H9 (cell line): ENCODE data around the gene NHS. TPM values are rescaled to one million over a fixed set of nuclear protein-coding genes. Genes with fewer than 3 reads are reported as not detected.

Experiments
- DNase-seq: peaks from one replicate; pipeline ENCODE4 v3.0.0-alpha.2; 2017
- H2AFZ ChIP-seq: one replicate; pipeline ENCODE4 v1.6.1; 2013; ENCODE audit warnings: mild to moderate bottlenecking, low read length, control low read depth, moderate library complexity
- H2AK5ac ChIP-seq: 2 replicates; pipeline ENCODE4 v1.6.1; 2013; ENCODE audit warnings: low read length, control low read depth, mixed read lengths; ENCODE audit not compliant: insufficient read length
- H2BK120ac ChIP-seq: one replicate; pipeline ENCODE4 v1.6.1; 2013; ENCODE audit warnings: low read depth, mild to moderate bottlenecking, low read length, control low read depth, inconsistent platforms; ENCODE audit not compliant: poor library complexity, severe bottlenecking
- H2BK12ac ChIP-seq: 2 replicates; pipeline ENCODE4 v1.6.1; 2013; ENCODE audit warnings: low read length, control low read depth, mixed read lengths, low read depth; ENCODE audit not compliant: insufficient read length
- H2BK15ac ChIP-seq: 2 replicates; pipeline ENCODE4 v1.6.1; 2013; ENCODE audit warnings: low read depth, low read length, control low read depth
- H2BK20ac ChIP-seq: one replicate; pipeline ENCODE4 v1.6.1; 2013; ENCODE audit warnings: low read depth, mild to moderate bottlenecking, low read length, control low read depth, inconsistent platforms; ENCODE audit not compliant: poor library complexity, severe bottlenecking
- H2BK5ac ChIP-seq: 2 replicates; pipeline ENCODE4 v1.6.1; 2013; ENCODE audit warnings: low read length, control low read depth, mixed read lengths; ENCODE audit not compliant: insufficient read length
- H3K14ac ChIP-seq: 2 replicates; pipeline ENCODE4 v1.6.1; 2013; ENCODE audit warnings: low read length, control low read depth; ENCODE audit not compliant: insufficient read depth
- H3K18ac ChIP-seq: 2 replicates; pipeline ENCODE4 v1.6.1; 2013; ENCODE audit warnings: low read depth, mild to moderate bottlenecking, mixed read lengths, low read length, control low read depth; ENCODE audit not compliant: insufficient read length
- H3K23ac ChIP-seq: 2 replicates; pipeline ENCODE4 v1.6.1; 2013; ENCODE audit warnings: low read length, control low read depth, mixed read lengths, low read depth; ENCODE audit not compliant: insufficient read length
- H3K23me2 ChIP-seq: 2 replicates; pipeline ENCODE4 v1.6.1; 2013; ENCODE audit warnings: low read depth, mild to moderate bottlenecking, mixed read lengths, low read length, control low read depth; ENCODE audit not compliant: insufficient read length, poor library complexity, severe bottlenecking
- H3K27ac ChIP-seq: 2 replicates; pipeline ENCODE4 v1.5.1; 2013; ENCODE audit warnings: low read length, control low read depth, mixed read lengths, low read depth; ENCODE audit not compliant: insufficient read length
- H3K27me3 ChIP-seq: 2 replicates; pipeline ENCODE4 v1.6.1; 2013; ENCODE audit warnings: low read length, control low read depth, inconsistent platforms; ENCODE audit not compliant: insufficient read depth
- H3K4ac ChIP-seq: 2 replicates; pipeline ENCODE4 v1.6.1; 2013; ENCODE audit warnings: low read depth, mild to moderate bottlenecking, control low read depth, inconsistent platforms, low read length, moderate library complexity
- H3K4me1 ChIP-seq: 2 replicates; pipeline ENCODE4 v1.6.1; 2013; ENCODE audit warnings: low read length, control low read depth, inconsistent platforms; ENCODE audit not compliant: insufficient read depth
- H3K4me2 ChIP-seq: 2 replicates; pipeline ENCODE4 v1.6.1; 2013; ENCODE audit warnings: low read length, control low read depth, mixed read lengths; ENCODE audit not compliant: insufficient read length, insufficient read depth
- H3K56ac ChIP-seq: 2 replicates; pipeline ENCODE4 v1.6.1; 2013; ENCODE audit warnings: low read depth, mild to moderate bottlenecking, mixed read lengths, low read length, control low read depth; ENCODE audit not compliant: insufficient read length
- H3K79me1 ChIP-seq: 2 replicates; pipeline ENCODE4 v1.6.1; 2013; ENCODE audit warnings: low read depth, mild to moderate bottlenecking, moderate library complexity, low read length, control low read depth, inconsistent platforms; ENCODE audit not compliant: insufficient read depth, poor library complexity, severe bottlenecking
- H3K79me2 ChIP-seq: 2 replicates; pipeline ENCODE4 v1.6.1; 2013; ENCODE audit warnings: low read length, control low read depth, inconsistent platforms; ENCODE audit not compliant: insufficient read depth
- H3K9ac ChIP-seq: 2 replicates; pipeline ENCODE4 v1.6.1; 2013; ENCODE audit warnings: low read length, control low read depth, mixed read lengths; ENCODE audit not compliant: insufficient read length; ENCODE audit errors: extremely low read depth
- H3K9me3 ChIP-seq: one replicate; pipeline ENCODE4 v1.6.1; 2013; ENCODE audit warnings: low read depth, low read length, inconsistent platforms; ENCODE audit not compliant: control insufficient read depth
- H3T11ph ChIP-seq: one replicate; pipeline ENCODE4 v1.6.1; 2013; ENCODE audit warnings: mild to moderate bottlenecking, low read length, control low read depth, inconsistent platforms
- H4K20me1 ChIP-seq: one replicate; pipeline ENCODE4 v1.6.1; 2013; ENCODE audit not compliant: control insufficient read depth, insufficient read length, insufficient read depth
- H4K5ac ChIP-seq: 2 replicates; pipeline ENCODE4 v1.6.1; 2013; ENCODE audit warnings: low read depth, mild to moderate bottlenecking, mixed read lengths, low read length, control low read depth; ENCODE audit not compliant: insufficient read length
- H4K8ac ChIP-seq: replicated peaks from 2 replicates; pipeline ENCODE4 v1.6.1; 2013; ENCODE audit warnings: low read length, control low read depth, mixed read lengths, low read depth; ENCODE audit not compliant: insufficient read length
- H4K91ac ChIP-seq: 2 replicates; pipeline ENCODE4 v1.6.1; 2013; ENCODE audit warnings: low read depth, mild to moderate bottlenecking, moderate library complexity, mixed read lengths, low read length, control low read depth; ENCODE audit not compliant: insufficient read length
- H3K27ac Mint-ChIP-seq, 3 experiments: 2 replicates in 2 of 3; 3 replicates in 1 of 3; pipeline ENCODE4 v1.8.0; 2020 to 2021; ENCODE audit warnings: mixed read lengths in 3 of 3, mild to moderate bottlenecking in 1 of 3, moderate library complexity in 1 of 3
- H3K27me3 Mint-ChIP-seq: 2 replicates; pipeline ENCODE4 v1.8.0; 2021; ENCODE audit warnings: low read depth, mild to moderate bottlenecking, moderate library complexity, mixed read lengths
- H3K36me3 Mint-ChIP-seq, 3 experiments: 2 replicates in 2 of 3; 3 replicates in 1 of 3; pipeline ENCODE4 v1.8.0; 2020 to 2021; ENCODE audit warnings: low read depth in 3 of 3, mixed read lengths in 3 of 3; ENCODE audit not compliant: insufficient read depth in 1 of 3
- H3K4me1 Mint-ChIP-seq, 2 experiments: 2 replicates each; pipeline ENCODE4 v1.8.0; 2020; ENCODE audit warnings: mixed read lengths in 2 of 2
- H3K4me3 Mint-ChIP-seq, 2 experiments: 2 replicates in 1 of 2; 3 replicates in 1 of 2; pipeline ENCODE4 v1.8.0; 2020 to 2021; ENCODE audit warnings: mild to moderate bottlenecking in 2 of 2, mixed read lengths in 2 of 2, moderate library complexity in 1 of 2
- H3K9me3 Mint-ChIP-seq, 2 experiments: 2 replicates in 1 of 2; 3 replicates in 1 of 2; pipeline ENCODE4 v1.8.0; 2020; ENCODE audit warnings: mild to moderate bottlenecking in 2 of 2, mixed read lengths in 2 of 2, moderate library complexity in 1 of 2
- WGBS: extraction: QIAGEN DNeasy Blood & Tissue Kit; methylation state at CpG from one replicate; pipeline ENCODE4 v1.1.7; 2013; ENCODE audit warnings: missing lambda C conversion rate, low lambda C conversion rate, mixed read lengths; ENCODE audit not compliant: insufficient read length; ENCODE audit errors: extremely low coverage; 5-methylcytosine and 5-hydroxymethylcytosine counted together
- total RNA-seq: library from RNA; stranded (reverse); gene quantifications from 2 replicates; pipeline ENCODE4 v1.2.1, GENCODE V29; 2021
- TF ChIP-seq, protein P1 (sequence below): fragments of 200-600 bp; sonication (generic); conservative IDR thresholded peaks from 3 replicates; pipeline ENCODE4 v1.8.0; 2021; ENCODE audit warnings: antibody characterized with exemption, mild to moderate bottlenecking

Gene NHS
- total RNA-seq, 1 experiment from 2014 or later, result 8.7 TPM

DNA sequence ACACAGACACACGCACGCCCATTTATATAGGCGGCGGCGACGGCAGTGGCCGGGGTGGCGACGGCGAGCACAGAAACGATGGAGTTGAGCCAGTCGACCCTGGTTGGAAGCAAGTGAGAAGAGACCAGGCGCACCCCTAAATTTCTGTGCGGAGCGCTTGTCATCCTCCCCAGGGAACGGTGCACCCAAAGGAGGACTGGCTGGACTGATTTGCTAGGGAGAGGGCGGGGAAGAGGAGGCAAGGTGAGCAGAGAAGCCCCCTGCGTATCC is 302 bp downstream of the NHS start:
- Histone ChIP-seq H3K9ac (no peak overlapping the region), H4K5ac (no peak overlapping the region)
- H3K4me1 Mint-ChIP-seq, result peaks cover 36 to 39% of the 10 kb centered on the region in 2 experiments

More for the DNA sequence above, 302 bp downstream of the NHS start:
- Histone ChIP-seq H2AK5ac (no peak overlapping the region), H3T11ph (no peak overlapping the region), H3K27me3 (peaks cover 14% of the 10 kb centered on the region; the same call in 1 of the 2 replicates), H2AFZ (no peak overlapping the region), H3K4ac (no peak overlapping the region), H3K79me2 (no peaks in the 10 kb centered on the region), H2BK12ac (no peak overlapping the region), H3K23me2 (peaks cover 26% of the 10 kb centered on the region), H2BK15ac (no peak overlapping the region), H4K91ac (no peak overlapping the region), H3K23ac (no peak overlapping the region), H3K14ac (no peak overlapping the region), H3K4me2 (peak overlapping the region; percentile 75), H3K4me1 (no peaks in the 10 kb centered on the region), H2BK120ac (no peak overlapping the region), H3K56ac (no peak overlapping the region), H4K8ac (no peak overlapping the region), H3K18ac (no peak overlapping the region), H3K79me1 (no peaks in the 10 kb centered on the region), H4K20me1 (no peaks in the 10 kb centered on the region), H3K9me3 (no peaks in the 10 kb centered on the region), H3K27ac (no peak overlapping the region), H2BK5ac (no peak overlapping the region), H2BK20ac (no peak overlapping the region)
- Mint-ChIP-seq H3K4me3 (peak overlapping the region; percentile 77 to 92), H3K9me3 (peaks cover 0 to 6% of the 10 kb centered on the region in 2 experiments; a peak in 3 of 5 replicates), H3K27ac (no peak overlapping the region), H3K27me3 (peaks cover 62% of the 10 kb centered on the region), H3K36me3 (peaks cover 0 to 1% (median 0%) of the 10 kb centered on the region in 3 experiments; a peak in 2 of 7 replicates)
- TF ChIP-seq, protein P1, sequence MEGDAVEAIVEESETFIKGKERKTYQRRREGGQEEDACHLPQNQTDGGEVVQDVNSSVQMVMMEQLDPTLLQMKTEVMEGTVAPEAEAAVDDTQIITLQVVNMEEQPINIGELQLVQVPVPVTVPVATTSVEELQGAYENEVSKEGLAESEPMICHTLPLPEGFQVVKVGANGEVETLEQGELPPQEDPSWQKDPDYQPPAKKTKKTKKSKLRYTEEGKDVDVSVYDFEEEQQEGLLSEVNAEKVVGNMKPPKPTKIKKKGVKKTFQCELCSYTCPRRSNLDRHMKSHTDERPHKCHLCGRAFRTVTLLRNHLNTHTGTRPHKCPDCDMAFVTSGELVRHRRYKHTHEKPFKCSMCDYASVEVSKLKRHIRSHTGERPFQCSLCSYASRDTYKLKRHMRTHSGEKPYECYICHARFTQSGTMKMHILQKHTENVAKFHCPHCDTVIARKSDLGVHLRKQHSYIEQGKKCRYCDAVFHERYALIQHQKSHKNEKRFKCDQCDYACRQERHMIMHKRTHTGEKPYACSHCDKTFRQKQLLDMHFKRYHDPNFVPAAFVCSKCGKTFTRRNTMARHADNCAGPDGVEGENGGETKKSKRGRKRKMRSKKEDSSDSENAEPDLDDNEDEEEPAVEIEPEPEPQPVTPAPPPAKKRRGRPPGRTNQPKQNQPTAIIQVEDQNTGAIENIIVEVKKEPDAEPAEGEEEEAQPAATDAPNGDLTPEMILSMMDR, result no peak
- no CpG with 5 or more reads among the region's 18 CpGs for WGBS
- DNase-seq, result peak; percentile 49
